Heart left ventricle (tissue), 16 donors: ENCODE measurements around the gene WHRN. TPM values are rescaled to one million over a fixed set of nuclear protein-coding genes. Genes with fewer than 3 reads are reported as not detected.

Source experiments
- ATAC-seq, 4 donors: fragments of 200-7000 bp; cut with Tn5 transposase; one replicate each; pipeline ENCODE4 v1.9.1; 2020 to 2022; ENCODE audit warnings: moderate library complexity in 4 of 4, mild to moderate bottlenecking in 3 of 4, moderate number of reproducible peaks in 1 of 4
- DNase-seq, 5 donors: peaks; one replicate each; pipeline ENCODE4 v3.0.0-alpha.2; 2020
- H3K27ac ChIP-seq, 12 donors: fragments of 200-600 bp; sonication (generic) in 4 of 12; one replicate each; pipeline versions ENCODE4 v1.5.0 to v1.8.0; 2016 to 2022; ENCODE audit warnings: mild to moderate bottlenecking in 2 of 12
- H3K27me3 ChIP-seq, 9 donors: fragments of 200-600 bp; sonication (generic) in 2 of 9; one replicate each; pipeline versions ENCODE4 v1.5.1 to v1.8.0; 2016 to 2022; ENCODE audit warnings: mild to moderate bottlenecking in 3 of 9
- H3K36me3 ChIP-seq, 9 donors: fragments of 200-600 bp; sonication (generic) in 2 of 9; one replicate each; pipeline versions ENCODE4 v1.5.0 to v1.8.0; 2018 to 2022; ENCODE audit warnings: mild to moderate bottlenecking in 2 of 9
- H3K4me1 ChIP-seq, 12 donors: fragments of 200-600 bp; sonication (generic) in 4 of 12; one replicate each; pipeline versions ENCODE4 v1.5.0 to v1.8.0; 2016 to 2022; ENCODE audit warnings: mild to moderate bottlenecking in 3 of 12
- H3K4me3 ChIP-seq, 12 donors: fragments of 200-600 bp; sonication (generic) in 4 of 12; one replicate each; pipeline versions ENCODE4 v1.5.0 to v1.8.0; 2017 to 2022; ENCODE audit warnings: mild to moderate bottlenecking in 9 of 12, moderate library complexity in 4 of 12
- H3K9me3 ChIP-seq, 12 donors: fragments of 200-600 bp; sonication (generic) in 4 of 12; one replicate each; pipeline versions ENCODE4 v1.5.0 to v1.8.0; 2016 to 2022; ENCODE audit warnings: mild to moderate bottlenecking in 1 of 12
- POLR2A ChIP-seq, 2 donors: fragments of 450-650 bp; IDR thresholded peaks; one replicate each; pipeline ENCODE4 v1.6.1; 2017; ENCODE audit warnings: antibody characterized with exemption in 2 of 2, mild to moderate bottlenecking in 2 of 2, moderate library complexity in 2 of 2
- WGBS, 4 donors: extraction: QIAGEN DNeasy Blood & Tissue Kit in 2 of 4; methylation state at CpG; one replicate each; pipeline versions ENCODE4 v1.1.5 to v1.1.7; 2013 to 2018; 5-methylcytosine and 5-hydroxymethylcytosine counted together
- intact Hi-C, 10 donors: fragments of 100-400 bp; cut with DNase I; formaldehyde crosslinking; loops; one replicate each; pipeline versions ENCODE4 v1.11.1 to v1.14.2; 2022
- polyA plus RNA-seq, 2 donors: library from polyadenylated mRNA; stranded (reverse); fragments of 200-250 nt; gene quantifications; one replicate each; pipeline ENCODE4 v1.2.3, GENCODE V29; 2013
- total RNA-seq, 9 donors: library from RNA; depleted of rRNA in 2 of 9; stranded (reverse); fragments of >200 nt in 2 of 9; fragmentation: NEBNext Ultra II Directional in 3 of 9; extraction: Animal tissue kit (Norgen Biotek cat#: 25700) in 3 of 9; gene quantifications; one replicate each; pipeline versions ENCODE4 v1.1.0 to v1.2.4, GENCODE V29; 2016 to 2023
- TF ChIP-seq, protein P1 (sequence below), 12 donors: fragments of 200-600 bp; sonication (generic) in 4 of 12; IDR thresholded peaks; one replicate each; pipeline versions ENCODE4 v1.5.0 to v1.8.0; 2018 to 2022; ENCODE audit warnings: antibody characterized with exemption in 12 of 12, mild to moderate bottlenecking in 5 of 12
- donor health status: ischemic (EF 13 %, LVEDD 7.1; RV severe dilation, severe dysfunction).
- donor health status: healthy with polysubstance abuse.
- donor health status: DM: no; HTN: yes; CAD: no.
- donor health status: DM: no; HTN: no; CAD: no.
- donor health status: ischemic (EF 25% LVEDD 6.9; RV normal size, moderate dysfunction).
- donor health status: ischemic (EF 25% LVEDD 5.7; RV mildly dilated, moderate dysfunction).
- donor health status: healthy.
- donor health status: DM: yes; HTN: yes; CAD: no.
- donor health status: ischemic (EF 35%, LVEDD 5.7; RV mildly dilated, moderate dysfunction).
- donor health status: nonischemic (EF 11% LVEDD 7.7; RV severe dilation, severe dysfunction).
- donor health status: DM: yes; HTN: yes; CAD: no.
- donor health status: PGD.
- donor health status: ischemic (EF 29% LVEDD 5.4; RV normal size, mild dysfunction).
- donor health status: nonischemic (EF 23%, LVEDD 6.1; RV moderate dilation, normal function).

Gene WHRN
- total and polyA plus RNA-seq, 11 donors: 0.12 to 1.4 (median 0.56) TPM

DNA sequence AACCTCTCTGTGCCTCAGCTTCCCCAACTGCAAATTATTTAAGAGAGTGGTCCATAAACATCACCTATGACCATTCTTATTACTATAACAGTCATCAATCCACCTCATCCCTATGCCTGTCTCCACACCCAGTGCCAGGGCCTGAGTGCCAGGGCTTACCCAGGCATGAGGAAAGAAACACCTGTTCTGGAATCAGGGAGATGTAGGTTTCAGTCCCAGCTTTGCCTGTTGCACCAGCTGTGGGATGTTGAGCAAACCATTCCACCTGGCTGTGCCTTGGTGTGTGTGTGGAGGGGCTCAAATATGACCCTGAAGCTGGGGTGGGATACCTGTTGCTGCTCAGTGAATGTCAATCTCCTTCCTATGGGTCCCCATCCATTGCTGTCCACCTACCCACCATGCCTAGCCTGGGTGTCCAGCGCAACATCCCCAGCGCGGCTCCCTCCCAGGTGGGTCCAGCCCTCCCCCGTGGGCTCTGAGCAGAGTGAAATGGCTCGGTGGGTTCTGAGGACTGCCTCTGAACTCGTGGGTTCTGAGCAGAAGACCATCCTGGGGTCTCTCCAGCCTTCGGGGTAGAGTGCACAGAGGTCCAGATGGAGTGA, 133.8 kb downstream of the WHRN start:
- Histone ChIP-seq H3K27ac (peak overlapping the region in 2 of 12 donors; percentile 56 to 84), H3K4me1 (peaks cover 0 to 93% (median 13%) of the 10 kb centered on the region in 12 donors), H3K9me3 (no peaks in the 10 kb centered on the region), H3K4me3 (peak overlapping the region in 1 of 12 donors; percentile 29), H3K27me3 (no peaks in the 10 kb centered on the region), H3K36me3 (peaks cover 0 to 76% (median 30%) of the 10 kb centered on the region in 9 donors)
- intact Hi-C loops: no loop called here
- DNase-seq (no peak), ATAC-seq (no peak)
- TF ChIP-seq, protein P1, sequence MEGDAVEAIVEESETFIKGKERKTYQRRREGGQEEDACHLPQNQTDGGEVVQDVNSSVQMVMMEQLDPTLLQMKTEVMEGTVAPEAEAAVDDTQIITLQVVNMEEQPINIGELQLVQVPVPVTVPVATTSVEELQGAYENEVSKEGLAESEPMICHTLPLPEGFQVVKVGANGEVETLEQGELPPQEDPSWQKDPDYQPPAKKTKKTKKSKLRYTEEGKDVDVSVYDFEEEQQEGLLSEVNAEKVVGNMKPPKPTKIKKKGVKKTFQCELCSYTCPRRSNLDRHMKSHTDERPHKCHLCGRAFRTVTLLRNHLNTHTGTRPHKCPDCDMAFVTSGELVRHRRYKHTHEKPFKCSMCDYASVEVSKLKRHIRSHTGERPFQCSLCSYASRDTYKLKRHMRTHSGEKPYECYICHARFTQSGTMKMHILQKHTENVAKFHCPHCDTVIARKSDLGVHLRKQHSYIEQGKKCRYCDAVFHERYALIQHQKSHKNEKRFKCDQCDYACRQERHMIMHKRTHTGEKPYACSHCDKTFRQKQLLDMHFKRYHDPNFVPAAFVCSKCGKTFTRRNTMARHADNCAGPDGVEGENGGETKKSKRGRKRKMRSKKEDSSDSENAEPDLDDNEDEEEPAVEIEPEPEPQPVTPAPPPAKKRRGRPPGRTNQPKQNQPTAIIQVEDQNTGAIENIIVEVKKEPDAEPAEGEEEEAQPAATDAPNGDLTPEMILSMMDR (IDR thresholded peaks at IDR 0.05): no peak
- no peak for TF ChIP-seq POLR2A (IDR thresholded peaks at IDR 0.05)
- 69 to 92% (median 83%) methylated on average over 6 to 7 of the region's 7 CpGs for WGBS, 4 donors

DNA sequence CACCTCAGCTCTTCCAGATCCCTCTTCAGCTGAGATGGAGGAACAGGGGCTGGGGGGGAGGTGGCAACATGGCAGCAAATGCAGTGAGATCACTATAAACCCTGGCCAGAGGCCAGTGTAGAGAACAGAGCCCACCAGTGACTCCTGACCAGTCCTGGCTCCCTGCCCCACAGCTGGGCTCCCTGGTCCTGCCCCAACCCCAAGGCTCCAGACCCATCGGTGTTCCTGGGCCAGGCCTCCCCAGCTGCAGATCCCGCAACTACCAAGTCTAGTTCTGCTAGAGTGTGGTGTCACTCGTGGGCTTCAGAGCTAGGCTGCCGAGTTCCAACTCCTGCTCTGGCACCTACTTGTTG, 134.3 kb downstream of the WHRN start:
- Histone ChIP-seq H3K36me3 (peaks cover 0 to 78% (median 29%) of the 10 kb centered on the region in 9 donors), H3K27ac (peak overlapping the region in 3 of 12 donors; percentile 39 to 84 (median 56))
- WGBS, 4 donors: 59 to 82% (median 77%) methylated on average over 2 to 4 of the region's 4 CpGs

DNA sequence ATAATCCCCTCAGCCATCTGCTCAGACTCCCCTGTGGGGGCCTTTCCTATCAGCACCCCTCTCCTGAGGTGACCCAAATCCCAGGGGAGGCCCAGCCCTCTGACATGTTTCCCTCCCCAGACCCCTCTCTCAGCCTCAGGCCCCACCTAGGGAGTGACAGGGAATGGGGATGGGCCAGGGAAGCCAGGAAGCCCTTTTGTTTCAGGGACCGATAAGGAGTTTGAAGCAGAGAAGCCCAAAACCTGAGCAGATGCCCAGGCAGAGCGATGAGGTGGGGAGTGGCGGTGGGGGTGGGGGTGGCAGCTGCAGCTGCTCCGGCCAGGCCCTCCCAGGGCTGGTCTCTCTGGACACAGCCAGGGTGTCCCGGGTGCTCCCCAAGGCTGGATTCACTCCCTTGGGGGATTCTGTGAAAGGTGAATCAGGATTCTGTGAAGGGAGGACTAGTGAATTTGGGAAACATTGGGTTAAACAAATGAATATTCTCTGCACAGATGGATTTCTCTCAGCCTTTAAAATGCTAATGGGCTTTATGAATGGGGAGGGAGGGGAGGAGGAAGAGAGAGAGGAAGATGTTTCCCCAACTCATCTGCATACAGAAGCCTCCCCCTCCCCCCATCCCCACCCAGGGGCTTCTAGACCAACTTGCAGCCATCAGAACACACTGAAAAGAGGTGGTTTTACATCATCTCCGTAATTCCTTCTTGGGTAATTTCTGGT, 134.9 kb downstream of the WHRN start:
- H3K36me3 ChIP-seq: peaks cover 0 to 80% (median 34%) of the 10 kb centered on the region in 9 donors
- peak overlapping the region in 1 of 12 donors; percentile 84 for H3K27ac ChIP-seq
- ATAC-seq: no peak
- no peaks in the 10 kb centered on the region for H3K27me3 ChIP-seq
- WGBS, 4 donors: 79 to 88% (median 79%) methylated on average over 6 of the region's 6 CpGs
- H3K4me1 ChIP-seq: peaks cover 0 to 100% (median 13%) of the 10 kb centered on the region in 12 donors
- DNase-seq: no peak
- TF ChIP-seq POLR2A (IDR thresholded peaks at IDR 0.05): no peak
- TF ChIP-seq, protein P1 (IDR thresholded peaks at IDR 0.05): no peak
- no peaks in the 10 kb centered on the region for H3K9me3 ChIP-seq
- no peak overlapping the region for H3K4me3 ChIP-seq
- intact Hi-C loops: no loop called here

More for the DNA sequence above, 134.3 kb downstream of the WHRN start:
- Histone ChIP-seq H3K27me3 (no peaks in the 10 kb centered on the region), H3K4me1 (peaks cover 0 to 98% (median 13%) of the 10 kb centered on the region in 12 donors), H3K4me3 (no peak overlapping the region), H3K9me3 (no peaks in the 10 kb centered on the region)
- ATAC-seq (no peak), DNase-seq (no peak)
- TF ChIP-seq, protein P1 (IDR thresholded peaks at IDR 0.05): no peak
- no peak for TF ChIP-seq POLR2A (IDR thresholded peaks at IDR 0.05)
- intact Hi-C loops: no loop called here
